HG03432 (cell line): ENCODE results near the gene DDC.

Experiments
- ATAC-seq: cut with Tn5 transposase; IDR thresholded peaks from one replicate; pipeline ENCODE4 v1.9.1; 2021; ENCODE audit warnings: mild to moderate bottlenecking, moderate library complexity; ENCODE audit not compliant: unreplicated experiment

Gene DDC

GRCh38 chr7:50421043-50421442 is 144.2 kb downstream of the DDC start:
- no peak for ATAC-seq

- ATAC-seq: no peak
These were observed 146.5 kb downstream of the DDC start for GRCh38 chr7:50418526-50419290.

GRCh38 chr7:50418086-50418515 is 147.1 kb downstream of the DDC start:
- ATAC-seq: peak; percentile 86

GRCh38 chr7:50416527-50417182 is 148.6 kb downstream of the DDC start:
- ATAC-seq: peak; percentile 81

- ATAC-seq: no peak
These were observed 149.3 kb downstream of the DDC start for GRCh38 chr7:50415844-50416364.

DNA sequence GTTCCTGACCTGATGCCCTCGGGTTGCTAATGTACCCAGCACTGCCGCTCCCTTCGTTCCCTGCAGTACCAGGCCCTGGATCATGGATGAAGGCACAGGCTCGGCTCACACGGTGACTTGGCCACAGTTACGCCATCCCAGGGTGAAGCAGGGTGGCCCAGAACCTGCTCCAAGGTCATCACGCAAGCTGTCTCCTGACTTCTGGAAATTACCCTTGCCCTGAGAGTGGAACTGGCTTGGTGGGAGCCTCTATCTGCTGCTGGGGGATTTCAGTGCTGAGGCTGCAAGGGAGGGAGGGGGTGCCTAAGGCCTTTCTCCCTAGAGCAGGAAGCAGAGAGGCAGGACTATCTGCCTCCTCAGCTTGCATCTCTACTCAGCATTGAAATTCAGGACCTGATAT is 151.6 kb downstream of the DDC start:
- ATAC-seq: no peak

GRCh38 chr7:50412973-50413372 is 152.2 kb downstream of the DDC start:
- ATAC-seq: no peak

GRCh38 chr7:50411332-50411731 is 153.9 kb downstream of the DDC start:
- ATAC-seq: peak; percentile 25

- ATAC-seq: peak; percentile 54
These were observed 155.1 kb downstream of the DDC start for GRCh38 chr7:50409856-50410745.
